Gastroesophageal sphincter (tissue), 4 donors: ENCODE measurements around the gene GPT2. TPM values are rescaled to one million over a fixed set of nuclear protein-coding genes. Genes with fewer than 3 reads are reported as not detected.

Experiments used
- ATAC-seq: fragments of 150-250 bp; one replicate; pipeline ENCODE4 v1.9.1; 2016; ENCODE audit warnings: mild to moderate bottlenecking, moderate library complexity
- H3K27ac ChIP-seq, 4 donors: fragments of 200-600 bp; sonication (generic) in 3 of 4; 1 replicate in 3 of 4; 2 replicates in 1 of 4; pipeline ENCODE4 v1.5.1; 2016 to 2019
- H3K27me3 ChIP-seq: fragments of 200-600 bp; sonication (generic); one replicate; pipeline ENCODE4 v1.5.1; 2019
- H3K36me3 ChIP-seq, 2 donors: fragments of 200-600 bp; sonication (generic); one replicate each; pipeline ENCODE4 v1.5.1; 2019; ENCODE audit warnings: control low read depth in 1 of 2
- H3K4me1 ChIP-seq, 3 donors: fragments of 200-600 bp; sonication (generic); 1 replicate in 2 of 3; 2 replicates in 1 of 3; pipeline ENCODE4 v1.5.1; 2016 to 2019; ENCODE audit warnings: control low read depth in 2 of 3
- H3K4me3 ChIP-seq, 2 donors: fragments of 200-600 bp; sonication (generic); one replicate each; pipeline ENCODE4 v1.5.1; 2019; ENCODE audit warnings: mild to moderate bottlenecking in 1 of 2, moderate library complexity in 1 of 2
- H3K9me3 ChIP-seq, 3 donors: fragments of 200-600 bp; sonication (generic); one replicate each; pipeline ENCODE4 v1.5.1; 2017 to 2019; ENCODE audit warnings: control low read depth in 2 of 3
- EP300 ChIP-seq: sonication (generic); formaldehyde crosslinking; IDR thresholded peaks from one replicate; pipeline ENCODE4 v1.6.1; 2017; ENCODE audit warnings: antibody characterized with exemption, mild to moderate bottlenecking
- POLR2A ChIP-seq, 2 donors: fragments of 450-650 bp; IDR thresholded peaks; one replicate each; pipeline ENCODE4 v1.6.1; 2017; ENCODE audit warnings: antibody characterized with exemption in 2 of 2, mild to moderate bottlenecking in 2 of 2, moderate library complexity in 1 of 2
- POLR2AphosphoS5 ChIP-seq: sonication (generic); formaldehyde crosslinking; IDR thresholded peaks from one replicate; pipeline ENCODE4 v1.6.1; 2017; ENCODE audit warnings: antibody characterized with exemption
- WGBS, 2 donors: methylation state at CpG; one replicate each; pipeline ENCODE4 v1.1.5; 2018; ENCODE audit warnings: low coverage in 1 of 2; 5-methylcytosine and 5-hydroxymethylcytosine counted together
- total RNA-seq, 4 donors: library from RNA; depleted of rRNA; stranded (reverse); fragments of >200 nt; gene quantifications; one replicate each; pipeline ENCODE4 v1.1.0, GENCODE V29; 2016
- TF ChIP-seq, protein P1 (sequence below), 4 experiments: fragments of 200-600 bp in 2 of 4; fragments of 450-650 bp in 2 of 4; sonication (generic) in 1 of 4; IDR thresholded peaks; one replicate each; pipeline ENCODE4 v1.5.1; 2017 to 2019; ENCODE audit warnings: antibody characterized with exemption in 4 of 4, mild to moderate bottlenecking in 2 of 4, moderate library complexity in 2 of 4

The GPT2 gene
- total RNA-seq, 4 donors from 2014 or later, result 3.8 to 8.6 (median 5.4) TPM

DNA sequence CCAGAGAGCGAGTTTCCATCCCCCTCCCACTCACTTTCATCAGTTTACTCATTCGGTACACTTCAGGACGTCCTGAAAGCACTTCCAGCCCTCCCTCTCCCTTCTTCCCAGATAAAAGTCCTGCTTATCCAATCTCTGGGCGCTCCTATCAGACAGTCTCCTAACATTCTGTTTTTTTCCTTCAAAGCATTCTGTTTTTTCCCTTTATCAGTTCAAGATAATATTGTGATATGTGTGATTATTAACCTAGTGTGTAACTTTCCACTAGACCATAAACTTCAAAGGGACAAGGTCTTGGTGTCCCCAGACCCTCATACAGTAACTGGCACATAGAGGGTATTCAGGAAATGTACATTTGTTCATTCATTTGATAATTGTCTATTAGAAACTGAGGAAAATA lies 28.8 kb upstream of the GPT2 start:
- Histone ChIP-seq H3K9me3 (no peaks in the 10 kb centered on the region), H3K4me1 (peaks cover 0 to 20% (median 0%) of the 10 kb centered on the region in 3 donors), H3K27ac (no peak overlapping the region), H3K27me3 (no peaks in the 10 kb centered on the region), H3K36me3 (no peaks in the 10 kb centered on the region), H3K4me3 (no peak overlapping the region)
- 67 to 82% methylated on average over 3 to 4 of the region's 4 CpGs for WGBS, 2 donors
- TF ChIP-seq, protein P1, sequence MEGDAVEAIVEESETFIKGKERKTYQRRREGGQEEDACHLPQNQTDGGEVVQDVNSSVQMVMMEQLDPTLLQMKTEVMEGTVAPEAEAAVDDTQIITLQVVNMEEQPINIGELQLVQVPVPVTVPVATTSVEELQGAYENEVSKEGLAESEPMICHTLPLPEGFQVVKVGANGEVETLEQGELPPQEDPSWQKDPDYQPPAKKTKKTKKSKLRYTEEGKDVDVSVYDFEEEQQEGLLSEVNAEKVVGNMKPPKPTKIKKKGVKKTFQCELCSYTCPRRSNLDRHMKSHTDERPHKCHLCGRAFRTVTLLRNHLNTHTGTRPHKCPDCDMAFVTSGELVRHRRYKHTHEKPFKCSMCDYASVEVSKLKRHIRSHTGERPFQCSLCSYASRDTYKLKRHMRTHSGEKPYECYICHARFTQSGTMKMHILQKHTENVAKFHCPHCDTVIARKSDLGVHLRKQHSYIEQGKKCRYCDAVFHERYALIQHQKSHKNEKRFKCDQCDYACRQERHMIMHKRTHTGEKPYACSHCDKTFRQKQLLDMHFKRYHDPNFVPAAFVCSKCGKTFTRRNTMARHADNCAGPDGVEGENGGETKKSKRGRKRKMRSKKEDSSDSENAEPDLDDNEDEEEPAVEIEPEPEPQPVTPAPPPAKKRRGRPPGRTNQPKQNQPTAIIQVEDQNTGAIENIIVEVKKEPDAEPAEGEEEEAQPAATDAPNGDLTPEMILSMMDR (IDR thresholded peaks at IDR 0.05), result no peak
- no peak for TF ChIP-seq EP300
- TF ChIP-seq POLR2AphosphoS5, result no peak
- no peak for TF ChIP-seq POLR2A (IDR thresholded peaks at IDR 0.05)
- no peak for ATAC-seq

DNA sequence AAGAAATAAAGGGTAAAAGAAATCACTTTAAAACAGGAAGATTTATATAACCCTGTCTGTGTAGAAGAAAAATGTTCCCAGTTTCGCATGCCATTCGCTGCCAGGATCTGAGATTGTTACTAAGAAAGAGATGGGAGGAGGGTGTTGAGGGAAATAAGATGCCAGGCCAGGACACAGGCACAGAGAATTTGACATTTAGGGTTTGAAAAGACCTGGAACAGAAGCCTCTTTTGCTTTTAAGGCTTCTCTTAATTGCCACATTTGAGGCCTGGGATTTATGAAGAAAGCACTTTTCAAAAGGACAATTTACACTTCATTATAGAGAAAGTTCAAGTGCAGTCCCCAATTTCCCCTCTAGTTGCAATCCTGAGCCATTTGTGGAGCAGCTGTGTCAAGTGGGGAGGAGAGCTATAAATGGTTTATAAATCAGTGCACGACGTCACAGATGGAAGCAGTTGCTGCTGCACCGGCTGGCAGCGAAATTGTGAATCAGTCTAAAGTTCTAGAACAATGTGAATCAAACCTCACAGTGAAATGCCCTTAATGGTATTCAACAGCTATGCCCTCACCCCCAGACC lies 26.7 kb upstream of the GPT2 start:
- ATAC-seq, result peak; percentile 76
- Histone ChIP-seq H3K27ac (peak overlapping the region; percentile 37 to 73 (median 63)), H3K4me3 (no peak overlapping the region), H3K9me3 (no peaks in the 10 kb centered on the region), H3K27me3 (no peaks in the 10 kb centered on the region), H3K4me1 (peaks cover 0 to 20% (median 0%) of the 10 kb centered on the region in 3 donors), H3K36me3 (no peaks in the 10 kb centered on the region)
- WGBS, 2 donors, result 12 to 18% methylated on average over 2 to 5 of the region's 6 CpGs
- TF ChIP-seq, protein P1 (IDR thresholded peaks at IDR 0.05), result peak; percentile 35 to 61 (median 52)
- peak; percentile 32 for TF ChIP-seq POLR2AphosphoS5
- no peak for TF ChIP-seq POLR2A (IDR thresholded peaks at IDR 0.05)
- no peak for TF ChIP-seq EP300

DNA sequence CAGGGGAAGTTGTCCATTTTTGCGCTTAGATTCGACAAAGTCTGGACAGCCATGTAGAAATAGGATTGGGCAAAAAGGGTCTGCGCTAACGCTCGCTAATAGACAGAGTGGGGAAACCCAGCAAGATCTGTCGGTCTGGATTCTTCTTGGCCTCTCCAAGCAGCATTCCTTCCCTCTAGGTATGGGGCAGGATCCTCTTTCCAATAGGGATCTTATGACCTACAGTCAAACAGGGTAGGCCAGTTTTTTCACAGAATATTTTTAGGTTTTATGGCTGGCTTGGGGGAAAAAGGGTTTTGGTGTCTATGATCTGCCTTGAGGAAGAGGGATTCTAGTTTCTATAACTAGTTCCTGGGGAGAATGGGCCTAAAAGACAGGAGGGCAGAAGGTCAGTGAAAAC lies 26.0 kb upstream of the GPT2 start:
- TF ChIP-seq, protein P1 (IDR thresholded peaks at IDR 0.05), result no peak
- TF ChIP-seq EP300, result no peak
- TF ChIP-seq POLR2A (IDR thresholded peaks at IDR 0.05), result no peak
- no peak for TF ChIP-seq POLR2AphosphoS5
- Histone ChIP-seq H3K27ac (peak overlapping the region in 3 of 4 donors; percentile 62 to 73 (median 64)), H3K36me3 (no peaks in the 10 kb centered on the region), H3K4me3 (no peak overlapping the region), H3K27me3 (no peaks in the 10 kb centered on the region), H3K4me1 (peaks cover 0 to 20% (median 0%) of the 10 kb centered on the region in 3 donors), H3K9me3 (no peaks in the 10 kb centered on the region)
- WGBS, 2 donors, result 88 to 98% methylated on average over 4 to 5 of the region's 6 CpGs
- ATAC-seq, result no peak

DNA sequence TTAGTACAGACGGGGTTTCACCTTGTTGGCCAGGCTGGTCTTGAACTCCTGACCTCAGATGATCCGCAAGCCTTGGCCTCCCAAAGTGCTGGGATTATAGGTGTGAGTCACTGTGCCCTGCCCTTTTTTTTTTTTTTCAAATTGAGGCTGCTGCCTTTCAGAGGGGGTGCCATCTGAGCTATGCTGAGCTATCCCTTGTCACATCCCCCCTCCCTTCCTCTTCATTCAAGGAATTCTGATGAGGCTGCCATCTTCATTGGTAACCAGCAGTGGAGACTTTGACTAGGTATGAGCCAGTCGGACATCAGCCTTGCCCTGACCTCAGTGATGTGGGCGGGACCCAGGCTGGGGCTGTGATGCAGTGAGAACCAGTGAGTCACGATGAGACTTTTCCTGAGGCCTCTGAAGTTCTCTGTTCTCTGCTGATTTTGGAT lies 24.4 kb upstream of the GPT2 start:
- Histone ChIP-seq H3K27me3 (no peaks in the 10 kb centered on the region), H3K4me3 (no peak overlapping the region), H3K27ac (no peak overlapping the region), H3K36me3 (no peaks in the 10 kb centered on the region), H3K4me1 (peaks cover 0 to 20% (median 0%) of the 10 kb centered on the region in 3 donors), H3K9me3 (no peaks in the 10 kb centered on the region)
- WGBS, 2 donors, result 86 to 90% methylated on average over 2 of the region's 5 CpGs
- no peak for ATAC-seq
- TF ChIP-seq, protein P1 (IDR thresholded peaks at IDR 0.05), result no peak
- TF ChIP-seq POLR2AphosphoS5 (no peak), POLR2A (IDR thresholded peaks at IDR 0.05) (no peak), EP300 (no peak)
